HG03558 (cell line): ENCODE measurements around the gene BCAP29.
"Not testable (repeated sequence)": the region's sequence is repeated elsewhere in the genome, so short reads cannot be mapped to it uniquely, and the experiment has no call there.

Experiments
- ATAC-seq: cut with Tn5 transposase; IDR thresholded peaks from one replicate; pipeline ENCODE4 v1.9.1; 2021; ENCODE audit warnings: moderate number of reproducible peaks; ENCODE audit not compliant: unreplicated experiment; ENCODE audit errors: extremely low read depth

Gene BCAP29

DNA sequence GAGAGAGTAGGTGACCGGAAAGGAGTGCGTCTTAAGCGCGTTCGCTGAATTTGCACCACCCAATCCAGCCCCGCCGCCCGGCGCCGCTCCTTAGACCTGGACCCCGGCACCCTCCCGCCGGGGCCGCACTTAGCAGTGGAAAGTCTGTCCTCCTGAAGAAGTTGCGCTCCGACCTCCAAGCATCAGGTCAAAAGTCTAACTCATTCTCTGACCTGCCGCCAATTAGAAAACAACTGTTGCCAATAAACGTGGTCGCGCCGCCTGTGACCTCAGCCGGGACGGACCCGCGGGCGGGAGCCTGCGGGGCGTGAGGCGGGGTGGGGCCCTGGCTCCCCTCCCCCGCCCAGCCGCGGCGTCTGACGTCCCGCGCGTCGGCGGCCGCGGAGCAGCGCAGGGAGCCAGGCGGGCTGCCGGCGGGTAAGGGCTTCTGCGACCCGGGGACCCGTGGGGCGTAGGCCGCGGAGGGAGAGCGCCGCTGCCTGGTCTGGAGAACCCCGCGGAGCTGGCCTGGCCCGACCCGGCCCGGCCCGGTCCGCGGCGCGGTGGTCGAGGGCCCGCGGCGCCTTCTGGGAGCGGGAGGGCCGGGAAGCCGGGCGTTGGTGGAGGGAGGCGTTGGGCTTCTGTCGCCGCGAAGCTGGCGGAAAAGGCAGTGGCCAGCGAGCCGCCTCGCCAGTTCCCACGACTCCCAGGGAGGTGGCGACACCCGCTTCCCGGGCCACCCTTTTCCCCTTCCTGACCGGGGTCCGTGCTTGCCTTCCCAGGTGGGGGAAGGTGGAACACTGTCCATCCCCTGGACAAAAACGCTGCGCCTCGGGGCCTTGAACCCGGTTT, at the start of gene BCAP29:
BCAP29 (plus strand) TSS at position 362 of the 831 bp plus-strand sequence. CDS start 527 bp downstream, outside the sequence.
- ATAC-seq, result peak; percentile 86

GRCh38 chr7:107530751-107531150, 49.3 kb upstream of the BCAP29 start:
- ATAC-seq, result no peak

GRCh38 chr7:107534139-107534538, 45.9 kb upstream of the BCAP29 start:
- ATAC-seq, result no peak

GRCh38 chr7:107537228-107537627, 42.8 kb upstream of the BCAP29 start:
- ATAC-seq, result not testable (repeated sequence)

DNA sequence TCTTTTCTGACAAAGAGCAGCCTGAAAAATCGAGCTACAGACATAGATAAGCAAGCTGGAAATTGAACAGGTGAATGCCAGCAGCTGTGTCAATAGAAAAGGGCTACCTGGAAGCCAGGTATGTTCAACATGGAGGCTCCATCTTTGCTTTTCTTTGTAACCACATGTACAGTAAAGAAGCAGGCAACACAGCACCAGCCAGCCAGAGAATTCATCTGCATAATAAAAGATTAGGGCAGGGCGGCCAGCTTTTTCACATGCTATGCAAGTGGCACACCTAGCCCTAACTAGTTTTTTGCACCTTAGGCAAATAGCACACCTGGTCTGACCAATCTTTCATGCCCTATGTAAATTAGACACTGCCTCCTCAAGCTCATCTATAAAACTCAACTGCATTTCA, 42.0 kb upstream of the BCAP29 start:
- no peak for ATAC-seq

DNA sequence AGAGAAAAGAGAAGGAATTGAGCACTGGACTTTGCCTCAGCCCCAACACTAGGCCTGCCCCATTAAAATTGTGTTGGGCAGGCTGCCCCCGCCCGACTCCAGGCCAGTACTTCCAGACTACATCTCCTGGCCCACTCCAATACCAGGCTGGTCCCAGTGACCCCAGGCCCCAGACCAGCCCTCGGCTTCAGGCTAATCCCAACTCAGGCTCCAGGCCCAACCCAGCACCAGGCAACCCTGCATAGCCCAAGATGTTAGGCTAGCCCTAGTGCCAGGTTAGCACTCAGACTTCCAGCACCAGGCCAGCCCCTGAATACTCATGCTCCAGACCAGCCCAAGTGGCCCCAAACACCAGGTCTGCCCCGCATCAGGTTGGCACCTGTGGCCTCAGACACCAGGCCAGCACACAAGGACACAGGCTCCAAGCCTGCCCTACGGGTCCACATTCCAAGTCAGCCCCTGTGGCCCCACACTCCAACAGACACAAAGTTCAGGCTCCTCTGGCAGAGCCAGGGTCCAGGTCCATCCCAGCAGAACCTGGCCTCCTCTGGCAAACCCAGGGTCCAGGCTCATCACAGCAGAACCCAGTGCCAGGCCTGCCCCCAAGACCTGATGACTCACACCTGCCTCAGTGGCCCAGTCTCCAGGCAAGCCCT, 36.6 kb upstream of the BCAP29 start:
- ATAC-seq, result no peak

DNA sequence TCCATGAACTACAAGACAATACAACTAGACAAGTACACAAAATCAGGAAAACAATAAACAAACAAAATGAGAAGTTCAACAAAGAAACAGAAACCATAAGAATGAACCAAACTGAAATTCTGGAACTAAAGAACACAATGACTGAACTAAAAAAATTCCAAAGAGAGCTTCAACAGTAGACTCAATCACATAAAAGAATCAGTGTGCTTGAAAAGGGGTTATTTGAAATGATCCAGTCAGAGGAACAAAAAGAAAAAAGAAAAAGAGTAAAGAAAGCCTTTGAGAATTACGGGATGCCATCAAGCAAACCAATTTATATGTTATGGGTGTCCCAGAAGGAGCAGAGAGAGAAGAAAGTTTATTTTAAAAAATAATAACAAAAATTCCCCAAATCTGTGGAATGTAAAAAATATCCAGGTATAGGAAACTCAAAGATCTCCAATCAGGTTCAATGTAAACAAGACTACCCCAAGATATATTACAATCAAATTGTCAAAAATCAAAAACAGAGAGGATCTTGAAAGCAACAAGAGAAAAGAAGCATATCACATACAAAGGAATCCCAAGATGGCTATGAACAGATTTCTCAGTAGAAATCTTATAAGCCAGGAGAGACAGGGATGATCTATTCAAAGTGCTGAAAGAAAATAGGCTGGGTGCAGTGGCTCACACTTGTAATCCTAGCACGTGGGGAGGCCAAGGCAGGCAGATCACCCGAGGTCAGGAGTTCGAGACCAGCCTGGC, 35.0 kb upstream of the BCAP29 start:
- ATAC-seq, result no peak

DNA sequence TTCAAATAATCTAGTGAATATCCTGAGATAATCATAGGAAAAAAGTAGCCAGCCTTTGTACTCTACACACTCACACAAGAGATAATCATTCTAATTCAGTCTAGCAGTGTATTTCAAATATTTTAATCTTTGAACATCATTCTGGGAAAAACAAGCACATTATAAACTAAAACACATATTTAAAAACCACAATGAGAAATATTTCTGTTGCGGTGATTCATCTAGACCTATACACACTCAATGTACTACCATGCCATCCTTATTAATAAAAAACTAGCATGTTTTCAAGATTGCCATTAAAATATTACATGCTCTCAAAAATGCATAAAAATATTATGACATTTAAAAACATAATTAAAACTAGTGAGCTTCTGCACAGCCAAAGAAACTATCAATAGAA, 28.1 kb upstream of the BCAP29 start:
- ATAC-seq, result no peak

DNA sequence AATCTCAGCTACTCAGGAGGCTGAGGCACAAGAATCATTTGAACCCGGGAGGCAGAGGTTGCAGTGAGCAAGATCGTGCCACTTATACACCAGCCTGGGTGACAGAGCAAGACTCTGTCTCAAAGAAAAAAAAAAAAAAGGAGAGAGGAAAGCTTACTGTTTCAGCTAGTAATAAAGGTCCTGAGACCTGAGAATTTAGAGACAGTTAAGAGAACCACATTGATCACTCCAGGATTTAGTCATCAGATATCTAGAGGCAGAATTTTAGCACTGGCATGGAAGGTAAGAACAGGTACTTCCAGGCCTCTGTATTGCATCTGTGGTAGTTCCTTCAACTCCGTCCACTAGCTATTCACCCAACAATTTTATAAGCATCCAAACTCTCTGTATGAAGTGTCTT, 24.2 kb upstream of the BCAP29 start:
- no peak for ATAC-seq

DNA sequence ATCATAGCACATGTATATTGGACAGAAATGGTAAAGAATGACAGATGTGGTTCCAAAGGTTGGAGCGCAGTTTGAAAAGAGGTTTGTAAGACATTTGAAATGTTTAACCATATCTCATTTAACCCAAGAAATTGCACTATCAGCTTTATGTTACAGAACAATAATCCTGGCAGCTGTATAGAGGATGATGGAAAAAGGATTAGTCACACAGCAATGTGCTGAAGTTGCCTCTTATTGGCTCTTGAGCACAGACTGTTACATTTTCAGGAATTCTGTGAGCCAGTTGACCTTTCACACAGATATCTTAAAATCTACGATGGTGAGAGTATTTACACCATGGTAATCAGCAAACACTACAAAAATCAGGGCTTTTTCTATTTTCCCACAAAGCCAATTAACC, 20.2 kb upstream of the BCAP29 start:
- no peak for ATAC-seq

DNA sequence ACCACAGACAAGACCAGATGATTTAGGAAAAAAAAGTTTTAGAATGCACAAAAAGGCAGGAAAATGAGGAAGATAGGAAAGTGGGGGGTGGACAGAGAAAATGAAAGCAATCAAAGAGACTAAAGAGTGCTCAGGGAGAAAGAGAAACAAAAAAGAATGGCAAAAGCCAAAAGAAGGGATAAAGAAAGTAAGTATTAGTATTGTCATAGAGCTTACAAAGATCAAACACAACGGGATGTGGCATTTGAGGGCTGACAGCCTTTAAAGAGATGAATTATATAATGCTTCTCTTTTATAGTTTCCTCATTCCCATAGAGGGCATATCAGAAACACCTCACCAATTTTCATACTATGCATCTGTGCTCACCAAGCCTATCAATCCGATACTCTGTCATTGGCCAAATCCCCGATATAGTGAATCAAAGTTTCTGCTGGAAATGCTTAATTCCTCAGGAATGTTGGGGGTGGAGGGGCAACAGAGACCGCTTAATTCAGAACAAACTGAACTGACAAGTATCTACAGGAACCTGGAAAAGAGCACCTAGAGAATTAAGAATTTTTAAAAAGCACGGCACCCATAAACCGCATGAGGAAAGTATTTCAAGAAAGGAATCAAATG, 19.0 kb upstream of the BCAP29 start:
- no peak for ATAC-seq

- ATAC-seq, result peak; percentile 22
These were observed 16.8 kb upstream of the BCAP29 start for GRCh38 chr7:107563081-107563774.

GRCh38 chr7:107563775-107564552, 16.1 kb upstream of the BCAP29 start, which contains the start of the genes COG5 and DUS4L:
COG5 (minus strand) TSS chr7:107563920; CDS start chr7:107563896, 24 bp downstream.
DUS4L (plus strand) TSS chr7:107563971; CDS start chr7:107567071, 3,100 bp downstream.
- ATAC-seq, result peak; percentile 96

GRCh38 chr7:107564553-107565298, 15.3 kb upstream of the BCAP29 start:
- ATAC-seq, result no peak

DNA sequence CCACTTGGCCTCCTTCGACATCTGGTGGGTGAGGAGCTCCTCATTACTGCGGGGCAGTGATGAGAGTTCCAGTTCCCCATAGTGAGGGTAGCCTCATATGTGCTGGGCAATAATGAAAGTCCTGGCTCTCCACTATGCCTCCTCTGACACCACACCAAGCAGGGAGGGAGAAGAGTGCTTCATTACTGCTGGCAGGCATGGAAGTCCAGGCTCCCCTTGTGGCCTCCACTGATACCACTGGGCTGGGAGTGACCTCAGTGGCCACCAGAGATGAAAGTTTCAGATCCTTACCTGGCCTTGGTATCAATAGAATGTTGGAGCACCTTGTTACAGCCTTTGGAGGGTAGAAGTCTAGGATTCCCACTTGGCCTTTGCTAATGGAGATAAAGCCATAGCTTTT, 9.7 kb upstream of the BCAP29 start:
- no peak for ATAC-seq

- no peak for ATAC-seq
These were observed 6.5 kb upstream of the BCAP29 start for GRCh38 chr7:107573537-107573936.

DNA sequence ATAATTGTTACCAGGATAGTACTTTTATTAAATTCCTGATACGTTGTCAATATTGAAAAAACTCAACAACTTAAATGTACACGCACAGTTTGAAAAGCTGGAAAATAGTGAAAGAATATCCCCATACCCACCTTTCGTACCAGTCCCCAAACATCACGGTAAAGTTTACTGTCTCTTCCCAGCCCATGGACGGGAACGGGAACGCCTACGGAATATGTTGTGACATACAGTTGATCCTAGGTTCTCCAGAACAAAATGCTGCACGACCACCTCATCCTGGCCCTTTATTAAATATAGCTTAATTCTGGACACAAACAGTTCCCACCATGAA, 527 bp upstream of the BCAP29 start:
- ATAC-seq, result no peak

DNA sequence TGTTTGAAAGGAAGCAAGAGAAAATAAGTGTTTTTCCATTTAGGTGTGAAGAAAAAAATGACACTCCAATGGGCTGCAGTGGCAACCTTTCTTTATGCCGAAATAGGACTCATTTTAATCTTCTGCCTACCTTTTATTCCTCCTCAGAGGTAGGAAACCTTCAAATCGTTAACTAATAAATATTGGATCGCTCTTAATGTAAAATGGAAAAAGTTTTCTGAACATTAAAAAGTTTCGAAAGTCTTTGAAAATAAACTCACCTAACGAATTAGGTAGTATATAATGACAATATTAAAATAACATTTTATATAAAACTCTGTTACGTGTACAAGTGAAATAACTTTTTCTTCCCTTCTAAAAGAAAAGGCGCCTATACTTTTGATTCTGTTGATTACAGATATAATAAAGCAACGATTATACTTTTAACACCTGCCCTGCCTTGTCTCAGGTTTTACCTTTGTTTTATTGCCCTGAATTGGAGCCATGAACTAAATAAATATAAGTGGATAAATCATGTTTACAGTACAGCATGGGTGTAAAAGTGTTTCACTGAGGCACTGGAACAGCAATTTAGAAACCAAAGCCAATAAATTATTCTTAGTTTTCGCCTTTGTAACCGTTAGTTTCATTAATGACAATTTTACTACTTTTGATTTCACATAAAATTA, 804 bp downstream of the BCAP29 start:
- no peak for ATAC-seq
